HepG2 (cell line): ENCODE data around the gene MAP3K14. TPM values are rescaled to one million over a fixed set of nuclear protein-coding genes. Genes with fewer than 3 reads are reported as not detected.
A peak's percentile ranks its signal among the peaks of the same experiment; 100 is the strongest.

Source experiments
- BHLHE40 ChIP-seq: IDR thresholded peaks from 2 replicates; pipeline ENCODE4 v1.6.1; 2011; ENCODE audit warnings: low read length, improper control_type of control experiment
- BORCS8-MEF2B ChIP-seq: sonication (generic); formaldehyde crosslinking; IDR thresholded peaks from 2 replicates; pipeline ENCODE4 v1.8.0; 2022; ENCODE audit warnings: mild to moderate bottlenecking, missing genetic modification reagents
- BRD4 ChIP-seq: sonication (generic); formaldehyde crosslinking; IDR thresholded peaks from 2 replicates; pipeline ENCODE4 v1.4.0; 2020; ENCODE audit warnings: missing genetic modification reagents
- CBX5 ChIP-seq: sonication (generic); formaldehyde crosslinking; IDR thresholded peaks from 2 replicates; pipeline ENCODE4 v1.4.0; 2020; ENCODE audit warnings: missing genetic modification reagents, borderline replicate concordance
- ELF3 ChIP-seq: IDR thresholded peaks from 2 replicates; pipeline ENCODE4 v1.6.1; 2016; ENCODE audit warnings: missing genetic modification reagents, missing compliant biosample characterization
- ESRRA ChIP-seq: sonication (generic); formaldehyde crosslinking; IDR thresholded peaks from 2 replicates; pipeline ENCODE4 v1.5.1; 2020; ENCODE audit warnings: mild to moderate bottlenecking, low read depth, missing genetic modification reagents
- FOXA1 ChIP-seq, 2 experiments: fragments of 450-650 bp in 1 of 2; sonication (generic) in 1 of 2; formaldehyde crosslinking in 1 of 2; IDR thresholded peaks; 2 replicates each; pipeline versions ENCODE4 v1.4.0 to v1.6.1; 2016 to 2020; ENCODE audit warnings: missing genetic modification reagents in 1 of 2
- GATAD2A ChIP-seq: IDR thresholded peaks from 2 replicates; pipeline ENCODE4 v1.6.1; 2016
- KIAA2018 ChIP-seq: sonication (generic); formaldehyde crosslinking; IDR thresholded peaks from 2 replicates; pipeline ENCODE4 v1.5.0; 2020; ENCODE audit warnings: mild to moderate bottlenecking, missing genetic modification reagents, borderline replicate concordance
- MEIS2 ChIP-seq: sonication (generic); formaldehyde crosslinking; IDR thresholded peaks from 2 replicates; pipeline ENCODE4 v1.9.0; 2021; ENCODE audit warnings: mild to moderate bottlenecking, missing genetic modification reagents
- NR2C2 ChIP-seq: sonication (generic); formaldehyde crosslinking; IDR thresholded peaks from 2 replicates; pipeline ENCODE4 v1.4.0; 2020; ENCODE audit warnings: missing genetic modification reagents, mild to moderate bottlenecking, moderate library complexity, borderline replicate concordance
- PHF8 ChIP-seq: sonication (generic); formaldehyde crosslinking; IDR thresholded peaks from 2 replicates; pipeline ENCODE4 v1.5.0; 2020; ENCODE audit warnings: missing genetic modification reagents
- RAD21 ChIP-seq: fragments of 450-650 bp; formaldehyde crosslinking; IDR thresholded peaks from 2 replicates; pipeline ENCODE4 v1.5.0; 2020; ENCODE audit warnings: mild to moderate bottlenecking
- SMC3 ChIP-seq: IDR thresholded peaks from 2 replicates; pipeline ENCODE4 v1.6.1; 2011; ENCODE audit warnings: low read length, improper control_type of control experiment
- SUZ12 ChIP-seq: fragments of 150-350 bp; IDR thresholded peaks from 2 replicates; pipeline ENCODE4 v1.6.1; 2014; ENCODE audit warnings: low read depth, low read length
- TEAD3 ChIP-seq: optimal IDR thresholded peaks from 2 replicates; pipeline ENCODE3; 2016; ENCODE audit warnings: borderline replicate concordance
- XBP1 ChIP-seq: sonication (generic); formaldehyde crosslinking; IDR thresholded peaks from 2 replicates; pipeline ENCODE4 v1.5.0; 2020; ENCODE audit warnings: missing genetic modification reagents
- XRCC5 ChIP-seq: fragments of 200-400 bp; formaldehyde crosslinking; optimal IDR thresholded peaks from 2 replicates; pipeline ENCODE3; 2017; ENCODE audit warnings: mild to moderate bottlenecking, low read length
- ZFP37 ChIP-seq: sonication (generic); formaldehyde crosslinking; IDR thresholded peaks from 2 replicates; pipeline ENCODE4 v1.4.0; 2020; ENCODE audit warnings: missing genetic modification reagents, borderline replicate concordance
- ZFX ChIP-seq: sonication (generic); formaldehyde crosslinking; IDR thresholded peaks from 2 replicates; pipeline ENCODE4 v1.4.0; 2020; ENCODE audit warnings: mild to moderate bottlenecking, low read depth, missing genetic modification reagents, moderate library complexity
- ZNF264 ChIP-seq: sonication (generic); formaldehyde crosslinking; IDR thresholded peaks from 2 replicates; pipeline ENCODE4 v1.4.0; 2020; ENCODE audit warnings: missing genetic modification reagents
- ZNF343 ChIP-seq: sonication (generic); formaldehyde crosslinking; IDR thresholded peaks from 2 replicates; pipeline ENCODE4 v1.4.0; 2020; ENCODE audit warnings: mild to moderate bottlenecking, missing genetic modification reagents
- ZNF577 ChIP-seq: sonication (generic); formaldehyde crosslinking; IDR thresholded peaks from 2 replicates; pipeline ENCODE4 v1.4.0; 2020; ENCODE audit warnings: mild to moderate bottlenecking, low read depth, missing genetic modification reagents, borderline replicate concordance
- ZSCAN22 ChIP-seq: sonication (generic); formaldehyde crosslinking; IDR thresholded peaks from 2 replicates; pipeline ENCODE4 v1.4.0; 2020; ENCODE audit warnings: mild to moderate bottlenecking, missing genetic modification reagents
- ZSCAN25 ChIP-seq: sonication (generic); formaldehyde crosslinking; IDR thresholded peaks from 2 replicates; pipeline ENCODE4 v1.8.0; 2022; ENCODE audit warnings: mild to moderate bottlenecking, missing genetic modification reagents
- polyA plus RNA-seq, 8 experiments: library from polyadenylated mRNA; depleted of rRNA in 3 of 8; stranded (reverse) in 7 of 8; unstranded in 1 of 8; fragments of >200 nt; fragmentation: Illumina TruSeq in 4 of 8; extraction: Trizol in 4 of 8; gene quantifications; 2 replicates each; pipeline versions ENCODE4 v1.2.1 to v1.2.3, GENCODE V29; 2011 to 2016; ENCODE audit warnings: low read depth in 4 of 8, missing spikeins in 1 of 8, mixed read lengths in 1 of 8; ENCODE audit not compliant: insufficient read depth in 1 of 8
- total RNA-seq, 5 experiments: library from RNA; depleted of rRNA; stranded (reverse); fragments of >200 nt; fragmentation: Illumina TruSeq; extraction: Trizol; gene quantifications; 2 replicates each; pipeline ENCODE4 v1.2.3, GENCODE V29; 2016; ENCODE audit warnings: low read depth in 1 of 5

The MAP3K14 gene
- total and polyA plus RNA-seq, 2 of the 13 experiments (the other 11 are each of a cell fraction or from before 2014, with no cell fraction given) = 2.6 TPM

- TF ChIP-seq KIAA2018 (CRISPR knock-in tag) = no peak
- TF ChIP-seq XRCC5 = peak; percentile 47
- TF ChIP-seq ZNF343 (CRISPR knock-in tag) = 0 out of 2 replicates have a peak, but pooled peaks have one; percentile 37
- TF ChIP-seq BORCS8-MEF2B (CRISPR knock-in tag) = no peak
- TF ChIP-seq ELF3 = peak; percentile 54; the same call in 1 of the 2 replicates
- no peak for TF ChIP-seq ESRRA
- TF ChIP-seq MEIS2 (CRISPR knock-in tag) = no peak
- no peak for TF ChIP-seq ZSCAN22
- no peak for TF ChIP-seq NR2C2 (CRISPR knock-in tag)
- TF ChIP-seq TEAD3 (CRISPR knock-in tag) = peak; percentile 69
- 0 out of 2 replicates have a peak, but pooled peaks have one; percentile 41 for TF ChIP-seq CBX5
- TF ChIP-seq XBP1 (CRISPR knock-in tag) = no peak
- 0 out of 2 replicates have a peak, but pooled peaks have one; percentile 20 for TF ChIP-seq SUZ12
- no peak for TF ChIP-seq ZSCAN25 (CRISPR knock-in tag)
- peak; percentile 94 for TF ChIP-seq RAD21 (CRISPR knock-in tag)
- TF ChIP-seq GATAD2A (CRISPR knock-in tag) = peak; percentile 45; the same call in 1 of the 2 replicates
- TF ChIP-seq ZNF577 (CRISPR knock-in tag) = no peak
- no peak for TF ChIP-seq FOXA1 (IDR thresholded peaks at IDR 0.05)
- no peak for TF ChIP-seq FOXA1 (CRISPR knock-in tag; IDR thresholded peaks at IDR 0.05)
- TF ChIP-seq ZFX = peak; percentile 46; the same call in 1 of the 2 replicates
- TF ChIP-seq BHLHE40 = 0 out of 2 replicates have a peak, but pooled peaks have one; percentile 31
- peak; percentile 96 for TF ChIP-seq SMC3
- no peak for TF ChIP-seq ZNF264
- no peak for TF ChIP-seq BRD4 (CRISPR knock-in tag)
- TF ChIP-seq PHF8 (CRISPR knock-in tag) = 0 out of 2 replicates have a peak, but pooled peaks have one; percentile 17
- TF ChIP-seq ZFP37 (CRISPR knock-in tag) = no peak
These were observed 97.7 kb downstream of the MAP3K14 start (continued) for GRCh38 chr17:45218895-45219661.
